Gastrocnemius medialis (tissue), 4 donors: Measurements from ENCODE around the gene RAB4A. TPM values are rescaled to one million over a fixed set of nuclear protein-coding genes. Genes with fewer than 3 reads are reported as not detected.
A peak's percentile ranks its signal among the peaks of the same experiment; 100 is the strongest.

Source experiments
- ATAC-seq, 2 donors: fragments of 150-250 bp; one replicate each; pipeline ENCODE4 v1.9.1; 2016
- DNase-seq, 2 donors: peaks; one replicate each; pipeline ENCODE4 v3.0.0-alpha.2; 2019
- H3K27ac ChIP-seq, 4 donors: fragments of 200-600 bp; sonication (generic); 1 replicate in 1 of 4; 2 replicates in 3 of 4; pipeline ENCODE4 v1.5.1; 2016 to 2018; ENCODE audit warnings: mild to moderate bottlenecking in 2 of 4, moderate library complexity in 1 of 4
- H3K27me3 ChIP-seq, 3 donors: fragments of 200-600 bp; sonication (generic) in 2 of 3; 1 replicate in 1 of 3; 2 replicates in 2 of 3; pipeline versions ENCODE4 v1.5.1 to v1.6.0; 2016 to 2019; ENCODE audit warnings: mild to moderate bottlenecking in 1 of 3, moderate library complexity in 1 of 3
- H3K36me3 ChIP-seq, 2 donors: fragments of 200-600 bp; sonication (generic) in 1 of 2; one replicate each; pipeline ENCODE4 v1.5.1; 2017 to 2018
- H3K4me1 ChIP-seq, 2 donors: fragments of 200-600 bp; sonication (generic) in 1 of 2; one replicate each; pipeline ENCODE4 v1.5.1; 2016 to 2017; ENCODE audit warnings: mild to moderate bottlenecking in 2 of 2
- H3K4me3 ChIP-seq, 4 donors: fragments of 200-600 bp; sonication (generic) in 3 of 4; 1 replicate in 1 of 4; 2 replicates in 3 of 4; pipeline ENCODE4 v1.5.1; 2016 to 2019; ENCODE audit warnings: mild to moderate bottlenecking in 2 of 4
- H3K9me3 ChIP-seq, 3 donors: fragments of 200-600 bp; sonication (generic) in 2 of 3; 1 replicate in 1 of 3; 2 replicates in 2 of 3; pipeline ENCODE4 v1.5.1; 2016 to 2019
- CTCF ChIP-seq, 5 experiments: fragments of 450-650 bp in 3 of 5; fragments of 200-600 bp in 2 of 5; sonication (generic) in 2 of 5; IDR thresholded peaks in 4 of 5; conservative IDR thresholded peaks in 1 of 5; 1 replicate in 4 of 5; 2 replicates in 1 of 5; pipeline ENCODE4 v1.5.1; 2016 to 2019; ENCODE audit warnings: antibody characterized with exemption in 5 of 5, mild to moderate bottlenecking in 3 of 5, moderate library complexity in 3 of 5
- POLR2A ChIP-seq, 2 donors: fragments of 450-650 bp; IDR thresholded peaks; one replicate each; pipeline ENCODE4 v1.6.1; 2017; ENCODE audit warnings: antibody characterized with exemption in 2 of 2, mild to moderate bottlenecking in 2 of 2, moderate library complexity in 2 of 2
- in situ Hi-C, 4 donors: fragments of 200-750 bp; cut with MboI; loops; one replicate each; pipeline versions ENCODE4 v1.15.0 to v1.8.0; 2017; ENCODE audit warnings: low sequenced_read_pairs in 4 of 4
- intact Hi-C: fragments of 100-400 bp; cut with DNase I; formaldehyde crosslinking; loops from one replicate; pipeline ENCODE4 v1.15.1; 2023; ENCODE audit warnings: low total_unique reads
- total RNA-seq, 4 donors: library from RNA; depleted of rRNA; stranded (reverse); fragments of >200 nt; gene quantifications; one replicate each; pipeline versions ENCODE4 v1.1.0 to v1.2.3, GENCODE V29; 2016

Gene RAB4A
- total RNA-seq, 4 donors from 2014 or later = 21.1 to 48.1 (median 29.2) TPM

- DNase-seq (no peak), ATAC-seq (no peak)
- in situ Hi-C loops = loop anchor here in 2 of 4 donors (10.0 to 25.0 kb wide), 2 partner anchors 238 to 1045 kb away; partner anchors contain the start of gene NUP133 (in 1 of the 2)
- H3K36me3 ChIP-seq = no peaks in the 10 kb centered on the region
- no peak overlapping the region for H3K4me3 ChIP-seq
- intact Hi-C loops = no loop called here
- H3K9me3 ChIP-seq = no peaks in the 10 kb centered on the region
- no peak for TF ChIP-seq CTCF (IDR thresholded peaks at IDR 0.05 in 4 of 5, conservative IDR thresholded peaks at IDR 0.05 in 1 of 5)
- peaks cover 12 to 23% of the 10 kb centered on the region in 2 donors for H3K4me1 ChIP-seq
- no peak overlapping the region for H3K27ac ChIP-seq
- H3K27me3 ChIP-seq = no peaks in the 10 kb centered on the region
Observed at GRCh38 chr1:229266832-229267500, 3.9 kb upstream of the RAB4A start.

GRCh38 chr1:229268505-229268904, 2.4 kb upstream of the RAB4A start:
- Histone ChIP-seq H3K27ac (peak overlapping the region in 3 of 4 donors; percentile 86 to 93 (median 88)), H3K36me3 (no peaks in the 10 kb centered on the region), H3K9me3 (no peaks in the 10 kb centered on the region), H3K27me3 (no peaks in the 10 kb centered on the region), H3K4me3 (no peak overlapping the region), H3K4me1 (peaks cover 27 to 38% of the 10 kb centered on the region in 2 donors)
- TF ChIP-seq CTCF (IDR thresholded peaks at IDR 0.05 in 4 of 5, conservative IDR thresholded peaks at IDR 0.05 in 1 of 5) (no peak), POLR2A (IDR thresholded peaks at IDR 0.05) (no peak)
- in situ Hi-C loops (loop anchor here in 2 of 4 donors (10.0 to 25.0 kb wide), 2 partner anchors 236 to 1044 kb away; partner anchors contain the start of gene NUP133 (in 1 of the 2)), intact Hi-C loops (no loop called here)
- DNase-seq (no peak), ATAC-seq (no peak)

GRCh38 chr1:229271448-229272159, 693 bp downstream of the RAB4A start:
- Histone ChIP-seq H3K4me3 (peak overlapping the region; percentile 64 to 79 (median 74)), H3K9me3 (no peaks in the 10 kb centered on the region), H3K36me3 (no peaks in the 10 kb centered on the region), H3K4me1 (peaks cover 34 to 55% of the 10 kb centered on the region in 2 donors), H3K27ac (peak overlapping the region; percentile 75 to 93 (median 87)), H3K27me3 (no peaks in the 10 kb centered on the region)
- in situ Hi-C loops (loop anchor here in 2 of 4 donors (10.0 to 25.0 kb wide), 2 partner anchors 73 to 1041 kb away; partner anchors contain the start of gene CCSAP (in 1 of the 2)), intact Hi-C loops (loop anchor here (1.0 to 5.0 kb wide), 4 partner anchors 71 to 237 kb away; partner anchors contain the start of genes ACTA1, CCSAP and NUP133)
- no peak for DNase-seq
- ATAC-seq = peak; percentile 35 to 50
- TF ChIP-seq POLR2A (IDR thresholded peaks at IDR 0.05) = no peak
- TF ChIP-seq CTCF (IDR thresholded peaks at IDR 0.05 in 4 of 5, conservative IDR thresholded peaks at IDR 0.05 in 1 of 5) = peak in 1 of 5 experiments; percentile 24

- Histone ChIP-seq H3K4me1 (peaks cover 34 to 55% of the 10 kb centered on the region in 2 donors), H3K27me3 (no peaks in the 10 kb centered on the region), H3K27ac (peak overlapping the region; percentile 75 to 93 (median 87)), H3K4me3 (peak overlapping the region; percentile 64 to 79 (median 74)), H3K36me3 (no peaks in the 10 kb centered on the region), H3K9me3 (no peaks in the 10 kb centered on the region)
- TF ChIP-seq CTCF (IDR thresholded peaks at IDR 0.05 in 4 of 5, conservative IDR thresholded peaks at IDR 0.05 in 1 of 5) (no peak), POLR2A (IDR thresholded peaks at IDR 0.05) (no peak)
- in situ Hi-C loops (loop anchor here in 2 of 4 donors (10.0 to 25.0 kb wide), 2 partner anchors 72 to 1040 kb away; partner anchors contain the start of gene CCSAP (in 1 of the 2)), intact Hi-C loops (loop anchor here (5.0 kb wide), 2 partner anchors 70 to 160 kb away; partner anchors contain the start of genes ACTA1 and CCSAP)
- no peak for DNase-seq
- ATAC-seq = no peak
Observed at GRCh38 chr1:229272164-229273158, 1.6 kb downstream of the RAB4A start.
